Parathyroid adenoma (tissue), 2 donors: ENCODE data around the gene SLCO2A1.
A peak's percentile ranks its signal among the peaks of the same experiment; 100 is the strongest.

ENCODE experiments used
- H2AFZ ChIP-seq: fragments of 300-600 bp; sonication (generic); one replicate; pipeline ENCODE4 v1.7.0; 2017; ENCODE audit warnings: antibody characterized with exemption, mild to moderate bottlenecking
- H3K27ac ChIP-seq: fragments of 300-600 bp; sonication (generic); one replicate; pipeline ENCODE4 v1.7.0; 2017
- H3K27me3 ChIP-seq: fragments of 300-600 bp; sonication (generic); one replicate; pipeline ENCODE4 v1.7.0; 2017; ENCODE audit warnings: low read length; ENCODE audit not compliant: control insufficient read depth, insufficient read depth
- H3K36me3 ChIP-seq: fragments of 300-600 bp; sonication (generic); one replicate; pipeline ENCODE4 v1.7.0; 2017; ENCODE audit warnings: low read length; ENCODE audit not compliant: control insufficient read depth, insufficient read depth
- H3K4me1 ChIP-seq: fragments of 300-600 bp; sonication (generic); one replicate; pipeline ENCODE4 v1.7.0; 2017; ENCODE audit warnings: control low read depth
- H3K4me2 ChIP-seq: fragments of 300-600 bp; sonication (generic); one replicate; pipeline ENCODE4 v1.7.0; 2017; ENCODE audit warnings: low read length
- H3K4me3 ChIP-seq: fragments of 300-600 bp; sonication (generic); one replicate; pipeline ENCODE4 v1.7.0; 2017; ENCODE audit warnings: low read depth, low read length
- H3K79me2 ChIP-seq: fragments of 300-600 bp; sonication (generic); one replicate; pipeline ENCODE4 v1.7.0; 2017; ENCODE audit warnings: control low read depth
- H3K9ac ChIP-seq: fragments of 300-600 bp; sonication (generic); one replicate; pipeline ENCODE4 v1.7.0; 2017; ENCODE audit warnings: mild to moderate bottlenecking
- H3K9me3 ChIP-seq: fragments of 300-600 bp; sonication (generic); one replicate; pipeline ENCODE4 v1.7.0; 2017; ENCODE audit warnings: low read length; ENCODE audit not compliant: control insufficient read depth
- CTCF ChIP-seq: fragments of 300-600 bp; sonication (generic); IDR thresholded peaks from one replicate; pipeline ENCODE4 v1.7.0; 2017; ENCODE audit warnings: antibody characterized with exemption, mild to moderate bottlenecking
- donor health status: primary hyperparathyroidism.

The SLCO2A1 gene

GRCh38 chr3:133937756-133938601 is 91.7 kb downstream of the SLCO2A1 start:
- Histone ChIP-seq H3K27me3 (no peaks in the 10 kb centered on the region), H3K27ac (no peak overlapping the region), H3K9me3 (no peaks in the 10 kb centered on the region), H3K4me1 (peaks cover 8% of the 10 kb centered on the region), H3K4me2 (no peak overlapping the region), H3K36me3 (no peaks in the 10 kb centered on the region), H2AFZ (no peak overlapping the region), H3K4me3 (no peak overlapping the region), H3K79me2 (no peaks in the 10 kb centered on the region), H3K9ac (no peak overlapping the region)
- TF ChIP-seq CTCF = no peak

GRCh38 chr3:133937061-133937686 is 92.6 kb downstream of the SLCO2A1 start:
- Histone ChIP-seq H3K4me3 (no peak overlapping the region), H3K9ac (no peak overlapping the region), H3K4me1 (peaks cover 8% of the 10 kb centered on the region), H3K27ac (no peak overlapping the region), H3K27me3 (no peaks in the 10 kb centered on the region), H3K4me2 (no peak overlapping the region), H3K79me2 (no peaks in the 10 kb centered on the region), H3K9me3 (no peaks in the 10 kb centered on the region), H3K36me3 (no peaks in the 10 kb centered on the region), H2AFZ (peak overlapping the region; percentile 61)
- TF ChIP-seq CTCF = no peak

- H3K4me3 ChIP-seq = no peak overlapping the region
- H3K36me3 ChIP-seq = no peaks in the 10 kb centered on the region
- no peaks in the 10 kb centered on the region for H3K9me3 ChIP-seq
- no peaks in the 10 kb centered on the region for H3K79me2 ChIP-seq
- H3K4me1 ChIP-seq = peaks cover 5% of the 10 kb centered on the region
- H3K9ac ChIP-seq = no peak overlapping the region
- H3K27ac ChIP-seq = no peak overlapping the region
- no peak for TF ChIP-seq CTCF
- H2AFZ ChIP-seq = no peak overlapping the region
- H3K4me2 ChIP-seq = no peak overlapping the region
- no peaks in the 10 kb centered on the region for H3K27me3 ChIP-seq
Observed at GRCh38 chr3:133935843-133936769, 93.6 kb downstream of the SLCO2A1 start.

- H3K27ac ChIP-seq = no peak overlapping the region
- peaks cover 5% of the 10 kb centered on the region for H3K4me1 ChIP-seq
- H3K79me2 ChIP-seq = no peaks in the 10 kb centered on the region
- H3K27me3 ChIP-seq = no peaks in the 10 kb centered on the region
- H3K9ac ChIP-seq = no peak overlapping the region
- no peak overlapping the region for H3K4me3 ChIP-seq
- H3K4me2 ChIP-seq = no peak overlapping the region
- no peaks in the 10 kb centered on the region for H3K9me3 ChIP-seq
- no peak overlapping the region for H2AFZ ChIP-seq
- no peak for TF ChIP-seq CTCF
- H3K36me3 ChIP-seq = no peaks in the 10 kb centered on the region
Observed at GRCh38 chr3:133934996-133935842, 94.5 kb downstream of the SLCO2A1 start.
